ENCODE data around the gene LZTFL1.

DNA sequence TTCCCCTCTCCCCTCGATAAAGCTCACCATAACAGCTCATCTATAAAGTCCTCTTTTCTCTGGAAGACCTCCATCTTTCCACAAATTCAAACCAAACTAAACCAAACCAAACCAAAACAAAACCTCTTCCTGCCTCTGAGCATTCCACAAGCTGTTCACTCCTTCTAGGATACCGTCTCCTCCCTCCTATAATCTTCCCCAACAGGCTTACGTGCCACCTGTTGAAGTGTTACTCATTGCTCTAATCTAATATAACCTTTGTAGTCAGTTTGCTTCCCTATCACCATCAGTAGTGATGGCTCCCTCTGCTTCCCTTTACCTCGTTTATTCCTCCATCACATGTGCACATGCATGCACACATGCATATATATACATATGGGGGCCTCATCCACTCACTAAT, 31.7 kb upstream of the LZTFL1 start:
- no peak for TF ChIP-seq POLR2A (IDR thresholded peaks at IDR 0.05)
- TF ChIP-seq, protein P1, sequence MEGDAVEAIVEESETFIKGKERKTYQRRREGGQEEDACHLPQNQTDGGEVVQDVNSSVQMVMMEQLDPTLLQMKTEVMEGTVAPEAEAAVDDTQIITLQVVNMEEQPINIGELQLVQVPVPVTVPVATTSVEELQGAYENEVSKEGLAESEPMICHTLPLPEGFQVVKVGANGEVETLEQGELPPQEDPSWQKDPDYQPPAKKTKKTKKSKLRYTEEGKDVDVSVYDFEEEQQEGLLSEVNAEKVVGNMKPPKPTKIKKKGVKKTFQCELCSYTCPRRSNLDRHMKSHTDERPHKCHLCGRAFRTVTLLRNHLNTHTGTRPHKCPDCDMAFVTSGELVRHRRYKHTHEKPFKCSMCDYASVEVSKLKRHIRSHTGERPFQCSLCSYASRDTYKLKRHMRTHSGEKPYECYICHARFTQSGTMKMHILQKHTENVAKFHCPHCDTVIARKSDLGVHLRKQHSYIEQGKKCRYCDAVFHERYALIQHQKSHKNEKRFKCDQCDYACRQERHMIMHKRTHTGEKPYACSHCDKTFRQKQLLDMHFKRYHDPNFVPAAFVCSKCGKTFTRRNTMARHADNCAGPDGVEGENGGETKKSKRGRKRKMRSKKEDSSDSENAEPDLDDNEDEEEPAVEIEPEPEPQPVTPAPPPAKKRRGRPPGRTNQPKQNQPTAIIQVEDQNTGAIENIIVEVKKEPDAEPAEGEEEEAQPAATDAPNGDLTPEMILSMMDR (IDR thresholded peaks at IDR 0.05) = no peak
